HEK293 (cell line): ENCODE results near the gene KLHL17.
A peak's percentile ranks its signal among the peaks of the same experiment; 100 is the strongest.

ENCODE experiments used
- CTCF ChIA-PET: fragments of 350-600 bp; formaldehyde crosslinking; extraction: SDS; loops from one replicate; lab custom pipeline; 2021; ENCODE audit warnings: antibody characterized with exemption; lab: Yijun Ruan, JAX
- POLR2A ChIA-PET: fragments of 300-600 bp; formaldehyde crosslinking; extraction: SDS; loops from one replicate; lab custom pipeline; 2020; ENCODE audit warnings: antibody characterized with exemption, inconsistent platforms; lab: Yijun Ruan, JAX
- H3K27ac ChIP-seq: fragments of 200-500 bp; sonication (Bioruptor generic); 2 replicates; pipeline ENCODE4 v1.5.1; 2014; ENCODE audit warnings: low read depth, low read length, control low read depth, inconsistent platforms; ENCODE audit errors: extremely low read depth
- H3K36me3 ChIP-seq, 2 experiments: fragments of 200-500 bp in 1 of 2; sonication (Bioruptor generic) in 1 of 2; 1 replicate in 1 of 2; 2 replicates in 1 of 2; pipeline ENCODE4 v1.5.1; 2014 to 2017; ENCODE audit warnings: inconsistent platforms in 2 of 2, low read length in 2 of 2; ENCODE audit not compliant: control insufficient read depth in 2 of 2, insufficient read depth in 1 of 2
- H3K4me1 ChIP-seq: fragments of 200-500 bp; sonication (Bioruptor generic); 2 replicates; pipeline ENCODE4 v1.5.1; 2014; ENCODE audit warnings: mild to moderate bottlenecking, low read length, inconsistent platforms; ENCODE audit not compliant: control insufficient read depth, insufficient read depth
- H3K4me3 ChIP-seq: 2 replicates; pipeline ENCODE4 v1.5.1; 2011; ENCODE audit warnings: low read depth, mild to moderate bottlenecking, control low read depth, low read length, moderate library complexity
- H3K9me3 ChIP-seq: fragments of 200-500 bp; sonication (Bioruptor generic); 2 replicates; pipeline ENCODE4 v1.5.1; 2014; ENCODE audit warnings: low read depth, low read length, inconsistent platforms; ENCODE audit not compliant: control insufficient read depth, insufficient read depth
- GFI1B ChIP-seq: fragments of 450-650 bp; formaldehyde crosslinking; IDR thresholded peaks from 2 replicates; pipeline ENCODE4 v1.5.1; 2016; ENCODE audit warnings: missing biosample characterization, missing genetic modification characterization
- GLI2 ChIP-seq: fragments of 450-650 bp; formaldehyde crosslinking; IDR thresholded peaks from 2 replicates; pipeline ENCODE4; 2017; ENCODE audit warnings: missing biosample characterization, missing genetic modification characterization, low read depth, borderline replicate concordance
- HOXA7 ChIP-seq: sonication (generic); formaldehyde crosslinking; IDR thresholded peaks from 2 replicates; pipeline ENCODE4 v1.8.1; 2022; ENCODE audit warnings: missing genetic modification reagents, borderline replicate concordance
- IKZF3 ChIP-seq: fragments of 450-650 bp; IDR thresholded peaks from 2 replicates; pipeline ENCODE4 v1.5.0; 2018; ENCODE audit warnings: missing biosample characterization, mild to moderate bottlenecking, missing genetic modification characterization, moderate library complexity
- PATZ1 ChIP-seq: fragments of 450-650 bp; formaldehyde crosslinking; IDR thresholded peaks from 2 replicates; pipeline ENCODE4 v1.5.1; 2016; ENCODE audit warnings: missing biosample characterization, missing genetic modification characterization
- PRDM6 ChIP-seq: fragments of 450-650 bp; formaldehyde crosslinking; IDR thresholded peaks from 2 replicates; pipeline ENCODE4 v1.5.1; 2017; ENCODE audit warnings: missing biosample characterization, missing genetic modification characterization
- REPIN1 ChIP-seq: fragments of 450-650 bp; formaldehyde crosslinking; IDR thresholded peaks from 2 replicates; pipeline ENCODE4 v1.5.1; 2017; ENCODE audit warnings: missing biosample characterization, missing genetic modification characterization, low read depth
- SCRT1 ChIP-seq: fragments of 450-650 bp; formaldehyde crosslinking; IDR thresholded peaks from 2 replicates; pipeline ENCODE4 v1.5.1; 2016; ENCODE audit warnings: missing biosample characterization, missing genetic modification characterization, borderline replicate concordance
- SCRT2 ChIP-seq: fragments of 450-650 bp; formaldehyde crosslinking; IDR thresholded peaks from 2 replicates; pipeline ENCODE4 v1.5.1; 2016; ENCODE audit warnings: missing biosample characterization, missing genetic modification characterization
- SP2 ChIP-seq: fragments of 450-650 bp; formaldehyde crosslinking; IDR thresholded peaks from 2 replicates; pipeline ENCODE4 v1.5.1; 2016; ENCODE audit warnings: missing biosample characterization, missing genetic modification characterization
- TCF7L2 ChIP-seq: IDR thresholded peaks from 2 replicates; pipeline ENCODE4 v1.6.1; 2011; ENCODE audit warnings: low read depth, mild to moderate bottlenecking, inconsistent platforms, low read length, moderate library complexity, borderline replicate concordance
- YY1 ChIP-seq: fragments of 450-650 bp; formaldehyde crosslinking; IDR thresholded peaks from 2 replicates; pipeline ENCODE4 v1.5.1; 2018; ENCODE audit warnings: missing biosample characterization, missing genetic modification characterization
- ZBTB1 ChIP-seq: fragments of 450-650 bp; formaldehyde crosslinking; IDR thresholded peaks from 2 replicates; pipeline ENCODE4 v1.5.1; 2016; ENCODE audit warnings: missing biosample characterization, missing genetic modification characterization
- ZBTB48 ChIP-seq: fragments of 450-650 bp; formaldehyde crosslinking; IDR thresholded peaks from 2 replicates; pipeline ENCODE4 v1.5.1; 2016; ENCODE audit warnings: missing biosample characterization, missing genetic modification characterization
- ZBTB8A ChIP-seq: fragments of 450-650 bp; formaldehyde crosslinking; IDR thresholded peaks from 2 replicates; pipeline ENCODE4 v1.5.1; 2016; ENCODE audit warnings: missing biosample characterization, missing genetic modification characterization
- ZEB2 ChIP-seq: fragments of 450-650 bp; formaldehyde crosslinking; IDR thresholded peaks from 2 replicates; pipeline ENCODE4 v1.5.1; 2016; ENCODE audit warnings: missing biosample characterization, missing genetic modification characterization
- ZFP69B ChIP-seq: fragments of 450-650 bp; formaldehyde crosslinking; IDR thresholded peaks from 2 replicates; pipeline ENCODE4 v1.5.1; 2016; ENCODE audit warnings: missing biosample characterization, missing genetic modification characterization
- ZNF18 ChIP-seq: fragments of 450-650 bp; formaldehyde crosslinking; IDR thresholded peaks from 2 replicates; pipeline ENCODE4 v1.5.1; 2016; ENCODE audit warnings: missing biosample characterization, missing genetic modification characterization
- ZNF202 ChIP-seq: fragments of 450-650 bp; formaldehyde crosslinking; IDR thresholded peaks from 2 replicates; pipeline ENCODE4 v1.5.1; 2016; ENCODE audit warnings: missing biosample characterization, missing genetic modification characterization, borderline replicate concordance
- ZNF239 ChIP-seq: fragments of 450-650 bp; formaldehyde crosslinking; IDR thresholded peaks from 2 replicates; pipeline ENCODE4 v1.5.1; 2016; ENCODE audit warnings: missing biosample characterization, missing genetic modification characterization
- ZNF26 ChIP-seq: fragments of 450-650 bp; formaldehyde crosslinking; IDR thresholded peaks from 2 replicates; pipeline ENCODE4 v1.5.1; 2016; ENCODE audit warnings: missing biosample characterization, missing genetic modification characterization
- ZNF311 ChIP-seq: fragments of 450-650 bp; formaldehyde crosslinking; IDR thresholded peaks from 2 replicates; pipeline ENCODE4 v1.5.1; 2017; ENCODE audit warnings: missing biosample characterization, missing genetic modification characterization, borderline replicate concordance
- ZNF521 ChIP-seq: fragments of 450-650 bp; formaldehyde crosslinking; IDR thresholded peaks from 2 replicates; pipeline ENCODE4 v1.5.1; 2017; ENCODE audit warnings: missing biosample characterization, mild to moderate bottlenecking, missing genetic modification characterization
- ZNF645 ChIP-seq: fragments of 450-650 bp; formaldehyde crosslinking; IDR thresholded peaks from 2 replicates; pipeline ENCODE4; 2016; ENCODE audit warnings: missing biosample characterization, missing genetic modification characterization
- ZNF664 ChIP-seq: fragments of 450-650 bp; formaldehyde crosslinking; IDR thresholded peaks from 2 replicates; pipeline ENCODE4 v1.5.1; 2016; ENCODE audit warnings: missing biosample characterization, missing genetic modification characterization
- ZNF704 ChIP-seq: fragments of 450-650 bp; formaldehyde crosslinking; IDR thresholded peaks from 2 replicates; pipeline ENCODE4 v1.5.1; 2016; ENCODE audit warnings: missing biosample characterization, missing genetic modification characterization
- ZNF776 ChIP-seq: fragments of 450-650 bp; formaldehyde crosslinking; IDR thresholded peaks from 2 replicates; pipeline ENCODE4 v1.5.0; 2017; ENCODE audit warnings: missing biosample characterization, missing genetic modification characterization, borderline replicate concordance
- ZNF791 ChIP-seq: fragments of 450-650 bp; formaldehyde crosslinking; IDR thresholded peaks from 2 replicates; pipeline ENCODE4 v1.5.1; 2016; ENCODE audit warnings: missing biosample characterization, missing genetic modification characterization

The KLHL17 gene

GRCh38 chr1:932776-933602 lies 27.4 kb upstream of the KLHL17 start (continued):
- TF ChIP-seq ZNF26 (tag by site-specific recombination), result no peak
- TF ChIP-seq HOXA7 (CRISPR knock-in tag), result no peak
- peak; percentile 28; the same call in 1 of the 2 replicates for TF ChIP-seq ZBTB8A (tag by site-specific recombination)
- TF ChIP-seq SCRT1 (tag by site-specific recombination), result no peak
- no peak for TF ChIP-seq SCRT2 (tag by site-specific recombination)
- no peak for TF ChIP-seq YY1

GRCh38 chr1:933603-933940 lies 26.8 kb upstream of the KLHL17 start:
- H3K9me3 ChIP-seq, result no peaks in the 10 kb centered on the region
- ChIA-PET CTCF (interaction anchor here (1.3 to 1.4 kb wide), 2 partner anchors 11 to 29 kb away, joined by 5 to 6 read pairs; no protein-coding TSS in a partner anchor), POLR2A (interaction anchor here (0.6 to 6.5 kb wide), 4 partner anchors 8 to 41 kb away, joined by 3 to 111 read pairs (median 6); no protein-coding TSS in a partner anchor)
- H3K4me1 ChIP-seq, result peaks cover 36% of the 10 kb centered on the region
- H3K36me3 ChIP-seq, result peaks cover 0 to 45% of the 10 kb centered on the region in 2 experiments; a peak in 1 of 3 replicates
- H3K27ac ChIP-seq, result no peak overlapping the region
- H3K4me3 ChIP-seq, result no peak overlapping the region
- TF ChIP-seq ZBTB1 (no peak), ZNF521 (tag by site-specific recombination) (no peak), ZBTB48 (tag by site-specific recombination) (no peak), TCF7L2 (no peak), REPIN1 (no peak), ZNF239 (tag by site-specific recombination) (no peak), GFI1B (no peak), PATZ1 (peak; percentile 84), IKZF3 (tag by site-specific recombination) (peak; percentile 75; the same call in 1 of the 2 replicates), ZFP69B (tag by site-specific recombination) (no peak), ZNF18 (tag by site-specific recombination) (no peak), ZNF311 (tag by site-specific recombination) (no peak), SP2 (tag by site-specific recombination) (no peak), ZNF664 (tag by site-specific recombination) (no peak), ZNF645 (tag by site-specific recombination) (no peak), GLI2 (tag by site-specific recombination) (no peak), ZNF704 (tag by site-specific recombination) (no peak), ZEB2 (tag by site-specific recombination) (peak; percentile 71), ZNF202 (no peak), PRDM6 (tag by site-specific recombination) (no peak), ZNF776 (tag by site-specific recombination) (no peak), ZNF791 (no peak)
